Endothelial cell of umbilical vein (primary cell): Measurements from ENCODE around the gene NTRK2. TPM values are rescaled to one million over a fixed set of nuclear protein-coding genes. Genes with fewer than 3 reads are reported as not detected.

Source experiments
- BruUV-seq: library from RNA; stranded (reverse); fragments of 400-500 nt; replicated peaks from 2 replicates; lab custom pipeline; 2021; lab: Mats Ljungman, UMichigan
- CTCF ChIA-PET: fragments of 300-600, 350-600 bp; sonication (Branson Sonifier 250); formaldehyde crosslinking; loops from one replicate; lab custom pipeline; 2021; ENCODE audit warnings: antibody characterized with exemption, inconsistent platforms; lab: Charles Lee
- POLR2A ChIA-PET: fragments of 300-600, 350-600 bp; sonication (Branson Sonifier 250); formaldehyde crosslinking; loops from one replicate; lab custom pipeline; 2021; ENCODE audit warnings: antibody characterized with exemption, inconsistent platforms; lab: Charles Lee
- DNase-seq: peaks from one replicate; pipeline ENCODE4 v3.0.0-alpha.2; 2011; ENCODE audit warnings: low read depth, low spot score
- FAIRE-seq: peaks from 2 replicates; lab custom pipeline; 2011; peaks lifted over from hg19 to GRCh38; lab: Jason Lieb, UNC
- H2AFZ ChIP-seq: 2 replicates; pipeline ENCODE4 v1.6.0; 2012; ENCODE audit warnings: low read depth, low read length, control low read depth, inconsistent platforms
- H3K27ac ChIP-seq: 2 replicates; pipeline ENCODE4 v1.5.1; 2011; ENCODE audit warnings: low read depth, mild to moderate bottlenecking, control low read depth, low read length, moderate library complexity; ENCODE audit not compliant: insufficient read depth
- H3K27me3 ChIP-seq, 2 experiments: 2 replicates each; pipeline versions ENCODE4 v1.6.0 to v1.6.1; 2011; ENCODE audit warnings: low read length in 2 of 2, mixed read lengths in 1 of 2; ENCODE audit not compliant: control insufficient read depth in 2 of 2, insufficient read depth in 2 of 2
- H3K36me3 ChIP-seq, 2 experiments: 2 replicates in 1 of 2; 3 replicates in 1 of 2; pipeline ENCODE4 v1.5.1; 2011; ENCODE audit warnings: low read length in 2 of 2, mild to moderate bottlenecking in 1 of 2, moderate library complexity in 1 of 2; ENCODE audit not compliant: control insufficient read depth in 2 of 2, insufficient read depth in 2 of 2; ENCODE audit errors: extremely low read depth in 1 of 2
- H3K4me1 ChIP-seq: 3 replicates; pipeline ENCODE4 v1.5.1; 2011; ENCODE audit warnings: mild to moderate bottlenecking, low read length; ENCODE audit not compliant: control insufficient read depth, insufficient read depth; ENCODE audit errors: extremely low read depth
- H3K4me2 ChIP-seq: 2 replicates; pipeline ENCODE4 v1.6.1; 2011; ENCODE audit warnings: low read length, control low read depth, mixed read lengths; ENCODE audit not compliant: insufficient read depth
- H3K4me3 ChIP-seq, 3 experiments: fragments of 200-600 bp in 1 of 3; sonication (generic), shearing (Covaris generic) in 1 of 3; replicated peaks in 1 of 3; 2 replicates each; pipeline ENCODE4 v1.5.1; 2011 to 2016; ENCODE audit warnings: control low read depth in 3 of 3, low read length in 3 of 3, mild to moderate bottlenecking in 2 of 3, inconsistent platforms in 1 of 3, low read depth in 1 of 3, moderate library complexity in 1 of 3; ENCODE audit not compliant: insufficient read depth in 1 of 3
- H3K79me2 ChIP-seq: 2 replicates; pipeline ENCODE4 v1.6.0; 2012; ENCODE audit warnings: low read length, inconsistent platforms; ENCODE audit not compliant: control insufficient read depth, insufficient read depth
- H3K9ac ChIP-seq: replicated peaks from 2 replicates; pipeline ENCODE3; 2011; ENCODE audit warnings: low read length, control low read depth; ENCODE audit not compliant: insufficient read depth; ENCODE audit errors: extremely low read depth
- H3K9me1 ChIP-seq: replicated peaks from 3 replicates; pipeline ENCODE4 v1.6.0; 2011; ENCODE audit warnings: mild to moderate bottlenecking, low read length; ENCODE audit not compliant: control insufficient read depth, insufficient read depth; ENCODE audit errors: extremely low read depth
- H3K9me3 ChIP-seq: replicated peaks from 2 replicates; pipeline ENCODE4 v1.5.1; 2012; ENCODE audit warnings: low read length, inconsistent platforms; ENCODE audit not compliant: control insufficient read depth, insufficient read depth
- H4K20me1 ChIP-seq: replicated peaks from 2 replicates; pipeline ENCODE3; 2011; ENCODE audit warnings: mild to moderate bottlenecking, low read length; ENCODE audit not compliant: control insufficient read depth, insufficient read depth; ENCODE audit errors: extremely low read depth
- CTCF ChIP-seq, 2 donors: IDR thresholded peaks; 1 replicate in 1 of 2; 2 replicates in 1 of 2; pipeline ENCODE4 v1.5.1; 2011; ENCODE audit warnings: low read length in 2 of 2, mild to moderate bottlenecking in 2 of 2, moderate library complexity in 2 of 2, control low read depth in 1 of 2, inconsistent platforms in 1 of 2, low read depth in 1 of 2; ENCODE audit not compliant: insufficient read depth in 1 of 2; ENCODE audit errors: extremely low read depth in 1 of 2
- EZH2 ChIP-seq: IDR thresholded peaks from 2 replicates; pipeline ENCODE4 v1.6.1; 2012; ENCODE audit warnings: borderline replicate concordance, low read depth, mild to moderate bottlenecking, moderate library complexity, low read length, inconsistent platforms; ENCODE audit not compliant: severe bottlenecking
- FOS ChIP-seq: IDR thresholded peaks from 2 replicates; pipeline ENCODE4 v1.6.1; 2011; ENCODE audit warnings: mild to moderate bottlenecking, low read length, moderate library complexity, borderline replicate concordance; ENCODE audit not compliant: insufficient read depth
- GATA2 ChIP-seq: IDR thresholded peaks from 2 replicates; pipeline ENCODE4 v1.7.0; 2011; ENCODE audit warnings: low read depth, mild to moderate bottlenecking, moderate library complexity, mixed read lengths, low read length; ENCODE audit not compliant: insufficient read length, insufficient read depth
- JUN ChIP-seq: IDR thresholded peaks from 2 replicates; pipeline ENCODE4 v1.6.1; 2011; ENCODE audit warnings: borderline replicate concordance, low read depth; ENCODE audit not compliant: insufficient read length, insufficient read depth
- MAX ChIP-seq: IDR thresholded peaks from 2 replicates; pipeline ENCODE4 v1.6.1; 2011; ENCODE audit not compliant: insufficient read depth, insufficient read length
- MYC ChIP-seq: IDR thresholded peaks from one replicate; pipeline ENCODE4 v1.6.1; 2011; ENCODE audit warnings: mild to moderate bottlenecking, low read depth, low read length
- POLR2A ChIP-seq: IDR thresholded peaks from 2 replicates; pipeline ENCODE4 v1.6.1; 2012; ENCODE audit warnings: low read depth, mild to moderate bottlenecking, control low read depth, low read length
- POLR2AphosphoS5 ChIP-seq: IDR thresholded peaks from 2 replicates; pipeline ENCODE4 v1.6.1; 2012; ENCODE audit warnings: low read depth, mild to moderate bottlenecking, control low read depth, low read length, moderate library complexity; ENCODE audit not compliant: insufficient read depth
- dilution Hi-C: fragments of 300-500 bp; cut with MboI; formaldehyde crosslinking; loops from one replicate; pipeline ENCODE4 v1.15.0; 2019; ENCODE audit warnings: low sequenced_read_pairs; ENCODE audit not compliant: extremely low pct_ligation_motif_present
- intact Hi-C: fragments of 100-400 bp; cut with micrococcal nuclease; formaldehyde crosslinking; loops from one replicate; pipeline ENCODE4 v1.10.0; 2022
- polyA plus RNA-seq, 4 experiments: library from polyadenylated mRNA; depleted of rRNA in 3 of 4; stranded (reverse) in 3 of 4; unstranded in 1 of 4; fragments of >200 nt; gene quantifications; 2 replicates each; pipeline versions ENCODE4 v1.2.1 to v1.2.3, GENCODE V29; 2011 to 2012; ENCODE audit warnings: missing spikeins in 1 of 4
- total RNA-seq: library from RNA; stranded (reverse); gene quantifications from 2 replicates; pipeline ENCODE4 v1.2.3, GENCODE V29; 2021

NTRK2 gene
- total and polyA plus RNA-seq, 2 donors (not counting 3 experiments of a cell fraction or from before 2014, with no cell fraction given), result 0.01 to 0.13 TPM

GRCh38 chr9:84955155-84955554 is 285.6 kb downstream of the NTRK2 start:
- intact Hi-C loops, result loop anchor here (2.0 kb wide), 2 partner anchors 470 to 550 kb away; no protein-coding TSS in a partner anchor
- ChIA-PET CTCF (interaction anchor here (0.6 to 4.6 kb wide), 5 partner anchors 258 to 655 kb away, joined by 3 to 47 read pairs (median 6); no protein-coding TSS in a partner anchor), POLR2A (no interaction called here)
- Histone ChIP-seq H3K4me3 (no peak overlapping the region), H3K4me1 (no peaks in the 10 kb centered on the region), H3K4me2 (no peak overlapping the region), H3K79me2 (no peaks in the 10 kb centered on the region), H2AFZ (no peak overlapping the region), H3K36me3 (no peaks in the 10 kb centered on the region), H3K9ac (no peak overlapping the region), H3K9me1 (no peaks in the 10 kb centered on the region), H3K9me3 (no peaks in the 10 kb centered on the region), H4K20me1 (no peaks in the 10 kb centered on the region), H3K27me3 (no peaks in the 10 kb centered on the region), H3K27ac (no peak overlapping the region)
- BruUV-seq, result no TSS peak
- no peak for FAIRE-seq
- no peak for DNase-seq
- dilution Hi-C loops, result no loop called here
- TF ChIP-seq GATA2 (no peak), JUN (no peak)

- Histone ChIP-seq H4K20me1 (no peaks in the 10 kb centered on the region), H3K27ac (no peak overlapping the region), H3K9me1 (no peaks in the 10 kb centered on the region), H3K36me3 (no peaks in the 10 kb centered on the region), H3K27me3 (no peaks in the 10 kb centered on the region), H3K4me1 (no peaks in the 10 kb centered on the region), H3K9me3 (no peaks in the 10 kb centered on the region), H3K4me3 (no peak overlapping the region), H3K4me2 (no peak overlapping the region), H2AFZ (no peak overlapping the region), H3K79me2 (no peaks in the 10 kb centered on the region), H3K9ac (no peak overlapping the region)
- intact Hi-C loops (loop anchor here (2.0 kb wide), 2 partner anchors 469 to 551 kb away; no protein-coding TSS in a partner anchor), dilution Hi-C loops (no loop called here)
- CTCF ChIA-PET, result interaction anchor here (1.5 to 4.6 kb wide), 3 partner anchors 259 to 303 kb away, joined by 4 to 47 read pairs (median 4); no protein-coding TSS in a partner anchor
- POLR2A ChIA-PET, result no interaction called here
- no peak for FAIRE-seq
- BruUV-seq, result no TSS peak
- TF ChIP-seq GATA2 (no peak), CTCF (IDR thresholded peaks at IDR 0.05; ENCODE audit: extremely low read depth in 1 of 2, insufficient read depth in 1 of 2, low read depth in 1 of 2, low read length in 2 of 2) (no peak), FOS (no peak), MYC (no peak), POLR2A (no peak), EZH2 (no peak), POLR2AphosphoS5 (no peak), JUN (no peak), MAX (no peak)
- no peak for DNase-seq
Observed at GRCh38 chr9:84955971-84956370, 286.4 kb downstream of the NTRK2 start.
